HFFc6 (cell line): ENCODE data around the gene GPR84. TPM values are rescaled to one million over a fixed set of nuclear protein-coding genes. Genes with fewer than 3 reads are reported as not detected.

Experiments used
- DNase-seq: peaks from one replicate; pipeline ENCODE4 v3.0.0-alpha.2; 2018
- H3K27ac Mint-ChIP-seq: 2 replicates; pipeline ENCODE4 v1.8.0; 2020; ENCODE audit warnings: mild to moderate bottlenecking, mixed read lengths
- H3K27me3 Mint-ChIP-seq: 2 replicates; pipeline ENCODE4 v1.8.0; 2021; ENCODE audit warnings: mild to moderate bottlenecking, moderate library complexity, mixed read lengths; ENCODE audit not compliant: insufficient read depth
- H3K36me3 Mint-ChIP-seq: 2 replicates; pipeline ENCODE4 v1.8.0; 2021; ENCODE audit warnings: low read depth, mixed read lengths
- H3K4me1 Mint-ChIP-seq: 2 replicates; pipeline ENCODE4 v1.8.0; 2020; ENCODE audit warnings: low read depth, mixed read lengths
- H3K4me3 Mint-ChIP-seq: 2 replicates; pipeline ENCODE4 v1.8.0; 2020; ENCODE audit warnings: mild to moderate bottlenecking, moderate library complexity, mixed read lengths
- H3K9me3 Mint-ChIP-seq: 2 replicates; pipeline ENCODE4 v1.8.0; 2020; ENCODE audit warnings: mild to moderate bottlenecking, mixed read lengths
- total RNA-seq, 6 experiments: library from RNA; stranded (reverse); fragmentation: NEBNext Ultra II Directional; extraction: Animal tissue kit (Norgen Biotek cat#: 25700); gene quantifications; 2 replicates in 1 of 6; 3 replicates in 5 of 6; pipeline ENCODE4 v1.2.3, GENCODE V29; 2021
- TF ChIP-seq, protein P1 (sequence below): fragments of 200-600 bp; sonication (generic); IDR thresholded peaks from 2 replicates; pipeline ENCODE4 v1.5.0; 2021; ENCODE audit warnings: antibody characterized with exemption, mild to moderate bottlenecking

The GPR84 gene
- total RNA-seq, 6 experiments from 2014 or later = not detected

DNA sequence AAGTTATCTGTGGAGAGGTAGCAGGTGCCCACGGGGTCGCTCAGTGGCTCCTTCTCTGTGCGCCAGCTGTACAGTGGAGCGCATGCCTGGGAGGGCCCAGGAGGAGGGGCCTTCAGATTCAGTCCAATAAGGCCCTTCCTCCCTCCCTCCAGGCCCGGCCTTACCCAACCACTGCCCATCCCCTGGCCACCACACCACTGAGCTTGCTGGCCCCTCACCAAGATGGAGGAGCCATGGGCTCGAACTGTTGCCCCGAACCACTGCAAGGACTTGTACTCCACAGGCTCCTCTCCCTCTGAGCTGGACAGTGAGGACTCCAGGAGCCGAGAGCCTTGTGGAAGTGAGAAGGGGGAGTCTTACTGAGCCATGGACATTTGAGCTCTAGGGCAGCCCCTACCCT is 45.0 kb upstream of the GPR84 start:
- Mint-ChIP-seq H3K27me3 (no peaks in the 10 kb centered on the region; the same call in 1 of the 2 replicates), H3K36me3 (peaks cover 40% of the 10 kb centered on the region), H3K9me3 (no peaks in the 10 kb centered on the region), H3K4me1 (peaks cover 57% of the 10 kb centered on the region), H3K27ac (peak overlapping the region; percentile 73), H3K4me3 (no peak overlapping the region)
- TF ChIP-seq, protein P1, sequence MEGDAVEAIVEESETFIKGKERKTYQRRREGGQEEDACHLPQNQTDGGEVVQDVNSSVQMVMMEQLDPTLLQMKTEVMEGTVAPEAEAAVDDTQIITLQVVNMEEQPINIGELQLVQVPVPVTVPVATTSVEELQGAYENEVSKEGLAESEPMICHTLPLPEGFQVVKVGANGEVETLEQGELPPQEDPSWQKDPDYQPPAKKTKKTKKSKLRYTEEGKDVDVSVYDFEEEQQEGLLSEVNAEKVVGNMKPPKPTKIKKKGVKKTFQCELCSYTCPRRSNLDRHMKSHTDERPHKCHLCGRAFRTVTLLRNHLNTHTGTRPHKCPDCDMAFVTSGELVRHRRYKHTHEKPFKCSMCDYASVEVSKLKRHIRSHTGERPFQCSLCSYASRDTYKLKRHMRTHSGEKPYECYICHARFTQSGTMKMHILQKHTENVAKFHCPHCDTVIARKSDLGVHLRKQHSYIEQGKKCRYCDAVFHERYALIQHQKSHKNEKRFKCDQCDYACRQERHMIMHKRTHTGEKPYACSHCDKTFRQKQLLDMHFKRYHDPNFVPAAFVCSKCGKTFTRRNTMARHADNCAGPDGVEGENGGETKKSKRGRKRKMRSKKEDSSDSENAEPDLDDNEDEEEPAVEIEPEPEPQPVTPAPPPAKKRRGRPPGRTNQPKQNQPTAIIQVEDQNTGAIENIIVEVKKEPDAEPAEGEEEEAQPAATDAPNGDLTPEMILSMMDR = no peak
- no peak for DNase-seq

DNA sequence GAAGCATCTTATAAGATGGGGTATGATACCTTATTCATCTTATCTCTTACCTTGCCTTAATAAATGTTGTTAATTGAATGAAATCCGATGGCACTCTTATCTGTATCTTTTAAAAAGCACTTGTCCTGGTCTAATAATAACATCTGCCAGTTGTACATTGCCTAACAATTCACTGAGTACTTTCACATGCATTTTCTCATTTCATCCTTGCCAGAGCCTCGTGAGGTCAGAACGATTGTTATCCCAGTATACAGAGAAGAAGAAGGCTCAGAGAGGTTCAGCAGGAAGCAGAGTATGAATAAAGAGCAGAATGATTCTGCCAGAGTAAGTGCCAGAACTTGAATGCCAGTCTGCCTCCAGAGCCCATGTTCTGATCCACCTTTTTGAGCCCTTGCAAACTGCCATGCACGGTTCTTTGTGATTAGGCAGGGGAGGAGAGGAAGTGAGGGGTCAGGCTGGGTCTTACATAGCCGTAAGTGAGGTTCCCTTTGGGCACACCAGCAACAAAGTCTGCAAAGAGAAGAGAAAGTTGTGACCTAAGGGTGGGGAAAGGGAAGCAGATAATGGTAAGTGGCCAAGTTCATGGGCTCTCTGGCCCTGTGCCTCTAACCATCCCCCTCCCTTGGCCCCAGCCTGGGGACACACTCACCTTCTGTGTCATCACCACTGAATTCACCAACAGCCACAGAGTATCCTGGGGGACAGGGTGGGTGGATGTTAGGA is 43.1 kb upstream of the GPR84 start:
- no peak for DNase-seq
- TF ChIP-seq, protein P1 = no peak
- H3K4me1 Mint-ChIP-seq = peaks cover 41% of the 10 kb centered on the region
- peaks cover 3% of the 10 kb centered on the region for H3K27me3 Mint-ChIP-seq
- H3K27ac Mint-ChIP-seq = peak overlapping the region; percentile 77
- no peak overlapping the region for H3K4me3 Mint-ChIP-seq
- H3K36me3 Mint-ChIP-seq = peaks cover 43% of the 10 kb centered on the region
- H3K9me3 Mint-ChIP-seq = no peaks in the 10 kb centered on the region

DNA sequence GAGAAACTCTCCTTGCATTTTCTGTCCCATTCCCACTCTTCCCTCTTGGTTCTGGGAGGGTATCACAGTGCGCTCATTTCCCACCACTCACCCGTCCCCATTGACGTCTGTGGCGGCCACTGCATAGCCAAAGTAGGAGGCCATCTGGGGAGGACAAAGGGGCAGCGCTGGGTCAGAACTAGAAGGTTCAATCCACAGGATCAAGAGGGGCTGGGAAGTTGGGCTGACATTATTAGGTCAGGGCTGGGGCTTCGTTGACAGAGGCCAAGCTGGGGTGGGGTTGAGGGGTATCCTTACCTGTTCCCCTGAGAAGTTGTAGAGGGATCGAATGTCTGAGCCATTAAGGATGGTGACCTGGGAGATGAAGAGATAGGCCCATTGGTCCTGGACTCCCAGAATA is 41.3 kb upstream of the GPR84 start:
- Mint-ChIP-seq H3K4me1 (peaks cover 25% of the 10 kb centered on the region), H3K27me3 (peaks cover 3% of the 10 kb centered on the region), H3K27ac (0 out of 2 replicates have a peak overlapping the region, but pooled peaks have one; percentile 51), H3K4me3 (no peak overlapping the region), H3K36me3 (peaks cover 37% of the 10 kb centered on the region), H3K9me3 (no peaks in the 10 kb centered on the region)
- TF ChIP-seq, protein P1 = no peak
- no peak for DNase-seq

DNA sequence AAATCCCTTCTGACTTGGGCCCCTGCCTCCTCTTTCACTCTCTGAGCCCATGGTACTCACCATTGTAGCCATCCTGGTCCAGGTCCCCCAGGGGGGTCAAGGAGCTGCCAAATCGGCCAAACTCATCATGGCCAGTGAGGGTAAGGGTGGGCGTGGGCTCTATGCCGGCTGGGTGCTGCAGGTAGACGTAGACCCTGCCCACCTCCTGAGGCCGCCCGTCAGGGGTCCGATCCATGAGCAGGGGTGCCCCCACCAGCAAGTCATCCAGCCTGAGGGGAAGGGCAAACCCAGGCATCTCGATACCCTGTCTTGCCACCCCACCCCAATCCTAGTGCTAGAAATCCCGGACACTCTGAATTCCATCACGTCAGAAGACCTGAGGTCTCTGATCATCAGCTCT is 40.8 kb upstream of the GPR84 start:
- Mint-ChIP-seq H3K4me1 (peaks cover 25% of the 10 kb centered on the region), H3K27ac (no peak overlapping the region), H3K9me3 (no peaks in the 10 kb centered on the region), H3K36me3 (peaks cover 40% of the 10 kb centered on the region), H3K27me3 (peaks cover 3% of the 10 kb centered on the region), H3K4me3 (no peak overlapping the region)
- no peak for DNase-seq
- TF ChIP-seq, protein P1 = no peak

DNA sequence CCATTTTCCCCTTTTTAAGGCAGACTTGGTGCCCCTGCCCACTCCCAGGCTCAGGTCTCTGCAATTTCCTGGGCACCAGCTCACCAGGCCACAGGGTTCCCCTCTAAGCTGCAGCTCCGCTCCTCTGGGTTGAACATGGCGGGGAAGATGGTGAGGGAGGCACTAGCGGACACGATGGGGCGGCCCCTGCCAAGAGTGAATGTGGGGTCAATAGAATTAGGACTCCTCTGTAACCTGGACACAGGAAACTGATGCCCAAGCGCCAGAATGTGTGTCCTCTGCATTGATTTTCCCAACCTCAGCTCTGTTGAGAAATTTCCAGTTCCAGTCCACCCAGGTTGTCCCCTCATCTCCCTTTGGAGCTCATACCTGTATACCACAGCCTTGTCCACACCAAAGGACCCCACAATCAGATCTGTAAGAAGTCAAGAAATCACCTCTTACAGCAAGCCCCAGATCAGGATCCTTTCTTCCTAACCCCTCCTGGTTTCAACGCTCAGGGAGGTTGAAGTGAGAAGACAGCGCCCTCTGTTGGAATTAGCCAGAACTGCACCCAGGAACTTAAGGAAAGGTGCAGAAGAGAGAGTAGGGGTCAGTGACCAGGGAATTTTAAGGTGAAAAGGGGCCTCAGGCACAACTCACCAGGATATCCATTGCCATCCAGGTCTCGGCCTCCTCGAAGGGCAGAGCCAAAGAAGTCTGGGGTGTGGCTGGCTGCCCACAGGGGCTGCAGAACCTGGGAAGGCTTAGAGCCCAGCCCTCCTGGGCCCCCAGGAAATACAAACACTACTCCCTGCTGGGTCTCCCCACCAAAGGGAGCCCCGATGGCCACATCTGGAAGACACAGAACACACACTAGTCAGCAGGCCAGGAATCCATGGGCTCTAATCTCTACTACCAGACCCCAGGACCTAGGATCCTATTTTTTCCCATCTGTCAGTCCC is 40.0 kb upstream of the GPR84 start:
- H3K4me1 Mint-ChIP-seq = peaks cover 27% of the 10 kb centered on the region
- no peak overlapping the region for H3K4me3 Mint-ChIP-seq
- H3K27me3 Mint-ChIP-seq = peaks cover 3% of the 10 kb centered on the region
- peak overlapping the region; percentile 84 for H3K27ac Mint-ChIP-seq
- no peaks in the 10 kb centered on the region for H3K9me3 Mint-ChIP-seq
- TF ChIP-seq, protein P1 = peak; percentile 99
- peaks cover 44% of the 10 kb centered on the region for H3K36me3 Mint-ChIP-seq
- DNase-seq = peak; percentile 41
